ENCODE measurements around the gene HSPH1.

DNA sequence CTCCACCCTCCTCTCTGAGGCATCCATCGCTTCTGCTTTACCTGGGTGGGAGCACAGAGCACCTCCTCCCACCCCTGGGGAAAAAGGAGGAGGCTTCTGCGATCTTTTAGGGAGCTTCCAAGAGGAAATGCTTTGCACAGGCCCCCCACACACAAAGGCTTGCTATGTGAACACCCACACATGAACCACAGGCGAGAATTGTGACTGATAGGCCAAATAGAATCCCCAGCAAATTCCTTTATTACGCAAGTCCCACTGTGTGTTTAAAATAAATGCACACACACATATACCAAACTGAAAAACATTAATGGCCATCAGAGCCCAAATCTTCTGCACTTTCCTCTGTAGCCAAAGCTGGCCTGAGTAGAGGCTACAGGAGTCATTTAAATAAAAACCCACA, 50.6 kb downstream of the HSPH1 start:
- TF ChIP-seq, protein P1, sequence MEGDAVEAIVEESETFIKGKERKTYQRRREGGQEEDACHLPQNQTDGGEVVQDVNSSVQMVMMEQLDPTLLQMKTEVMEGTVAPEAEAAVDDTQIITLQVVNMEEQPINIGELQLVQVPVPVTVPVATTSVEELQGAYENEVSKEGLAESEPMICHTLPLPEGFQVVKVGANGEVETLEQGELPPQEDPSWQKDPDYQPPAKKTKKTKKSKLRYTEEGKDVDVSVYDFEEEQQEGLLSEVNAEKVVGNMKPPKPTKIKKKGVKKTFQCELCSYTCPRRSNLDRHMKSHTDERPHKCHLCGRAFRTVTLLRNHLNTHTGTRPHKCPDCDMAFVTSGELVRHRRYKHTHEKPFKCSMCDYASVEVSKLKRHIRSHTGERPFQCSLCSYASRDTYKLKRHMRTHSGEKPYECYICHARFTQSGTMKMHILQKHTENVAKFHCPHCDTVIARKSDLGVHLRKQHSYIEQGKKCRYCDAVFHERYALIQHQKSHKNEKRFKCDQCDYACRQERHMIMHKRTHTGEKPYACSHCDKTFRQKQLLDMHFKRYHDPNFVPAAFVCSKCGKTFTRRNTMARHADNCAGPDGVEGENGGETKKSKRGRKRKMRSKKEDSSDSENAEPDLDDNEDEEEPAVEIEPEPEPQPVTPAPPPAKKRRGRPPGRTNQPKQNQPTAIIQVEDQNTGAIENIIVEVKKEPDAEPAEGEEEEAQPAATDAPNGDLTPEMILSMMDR (conservative IDR thresholded peaks at IDR 0.05), result no peak
- no peak for TF ChIP-seq ZFX (IDR thresholded peaks at IDR 0.05)

Measured in C4-2B (cell line).